ENCODE data around the gene HORMAD2. TPM values are rescaled to one million over a fixed set of nuclear protein-coding genes. Genes with fewer than 3 reads are reported as not detected.

The HORMAD2 gene
- total and polyA plus RNA-seq, 2 donors (not counting 3 experiments of a cell fraction or from before 2014, with no cell fraction given) = not detected

DNA sequence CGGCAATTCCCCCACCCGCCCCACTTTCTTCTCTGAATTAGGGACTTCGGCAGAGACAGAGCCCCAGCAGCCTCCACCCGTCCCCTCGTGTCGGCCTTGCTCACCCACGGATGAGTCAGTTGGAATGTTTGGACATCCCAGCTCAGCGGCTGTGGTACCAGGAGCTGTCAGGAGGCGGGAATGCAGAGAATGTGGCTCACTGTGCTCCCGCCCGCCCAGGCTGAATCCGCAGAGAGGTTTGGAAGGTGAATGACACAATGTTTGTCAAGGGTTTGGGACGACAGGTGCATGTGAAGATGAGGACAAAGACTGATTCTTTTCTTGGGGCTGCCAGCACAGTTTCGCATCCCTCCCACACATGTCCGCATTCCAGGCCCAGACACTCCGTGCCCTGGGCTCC is 126.7 kb downstream of the HORMAD2 start:
- no peak overlapping the region for H2AFZ ChIP-seq (ENCODE audit: low read depth, low read length)
- no TSS peak for BruUV-seq (replicated peaks)
- no peak overlapping the region for H3K4me2 ChIP-seq (ENCODE audit: insufficient read depth, low read length)
- H3K36me3 ChIP-seq (ENCODE audit: control insufficient read depth in 2 of 2, extremely low read depth in 1 of 2, insufficient read depth in 2 of 2, low read length in 2 of 2) = no peaks in the 10 kb centered on the region
- FAIRE-seq = peak; percentile 33
- peaks cover 23% of the 10 kb centered on the region for H3K4me1 ChIP-seq (ENCODE audit: control insufficient read depth, extremely low read depth, insufficient read depth, low read length)
- no peak overlapping the region for H3K9ac ChIP-seq (replicated peaks; ENCODE audit: extremely low read depth, insufficient read depth, low read length)
- CTCF ChIA-PET = interaction anchor here (1.4 kb wide), 1 partner anchor 11 kb away, joined by 5 read pairs; no protein-coding TSS in a partner anchor
- H3K4me3 ChIP-seq (replicated peaks in 1 of 3; ENCODE audit: insufficient read depth in 1 of 3, low read depth in 1 of 3, low read length in 3 of 3) = no peak overlapping the region
- peak; percentile 21 for DNase-seq (ENCODE audit: low read depth, low spot score)
- TF ChIP-seq FOS (IDR thresholded peaks at IDR 0.05; ENCODE audit: borderline replicate concordance, insufficient read depth, low read length) (no peak), POLR2AphosphoS5 (IDR thresholded peaks at IDR 0.05; ENCODE audit: insufficient read depth, low read depth, low read length) (peak; percentile 29)
- intact Hi-C loops (cut with micrococcal nuclease) = no loop called here
- no peaks in the 10 kb centered on the region for H3K9me3 ChIP-seq (replicated peaks; ENCODE audit: control insufficient read depth, insufficient read depth, low read length)
- dilution Hi-C loops (cut with MboI; ENCODE audit: extremely low pct_ligation_motif_present, low sequenced_read_pairs) = no loop called here
- no peak overlapping the region for H3K27ac ChIP-seq (ENCODE audit: insufficient read depth, low read depth, low read length)
- no peaks in the 10 kb centered on the region for H3K9me1 ChIP-seq (replicated peaks; ENCODE audit: control insufficient read depth, extremely low read depth, insufficient read depth, low read length)
- POLR2A ChIA-PET = no interaction called here
- no peaks in the 10 kb centered on the region for H3K79me2 ChIP-seq (ENCODE audit: control insufficient read depth, insufficient read depth, low read length)
- no peaks in the 10 kb centered on the region for H3K27me3 ChIP-seq (ENCODE audit: control insufficient read depth in 2 of 2, insufficient read depth in 2 of 2, low read length in 2 of 2)
- no peaks in the 10 kb centered on the region for H4K20me1 ChIP-seq (replicated peaks; ENCODE audit: control insufficient read depth, extremely low read depth, insufficient read depth, low read length)

DNA sequence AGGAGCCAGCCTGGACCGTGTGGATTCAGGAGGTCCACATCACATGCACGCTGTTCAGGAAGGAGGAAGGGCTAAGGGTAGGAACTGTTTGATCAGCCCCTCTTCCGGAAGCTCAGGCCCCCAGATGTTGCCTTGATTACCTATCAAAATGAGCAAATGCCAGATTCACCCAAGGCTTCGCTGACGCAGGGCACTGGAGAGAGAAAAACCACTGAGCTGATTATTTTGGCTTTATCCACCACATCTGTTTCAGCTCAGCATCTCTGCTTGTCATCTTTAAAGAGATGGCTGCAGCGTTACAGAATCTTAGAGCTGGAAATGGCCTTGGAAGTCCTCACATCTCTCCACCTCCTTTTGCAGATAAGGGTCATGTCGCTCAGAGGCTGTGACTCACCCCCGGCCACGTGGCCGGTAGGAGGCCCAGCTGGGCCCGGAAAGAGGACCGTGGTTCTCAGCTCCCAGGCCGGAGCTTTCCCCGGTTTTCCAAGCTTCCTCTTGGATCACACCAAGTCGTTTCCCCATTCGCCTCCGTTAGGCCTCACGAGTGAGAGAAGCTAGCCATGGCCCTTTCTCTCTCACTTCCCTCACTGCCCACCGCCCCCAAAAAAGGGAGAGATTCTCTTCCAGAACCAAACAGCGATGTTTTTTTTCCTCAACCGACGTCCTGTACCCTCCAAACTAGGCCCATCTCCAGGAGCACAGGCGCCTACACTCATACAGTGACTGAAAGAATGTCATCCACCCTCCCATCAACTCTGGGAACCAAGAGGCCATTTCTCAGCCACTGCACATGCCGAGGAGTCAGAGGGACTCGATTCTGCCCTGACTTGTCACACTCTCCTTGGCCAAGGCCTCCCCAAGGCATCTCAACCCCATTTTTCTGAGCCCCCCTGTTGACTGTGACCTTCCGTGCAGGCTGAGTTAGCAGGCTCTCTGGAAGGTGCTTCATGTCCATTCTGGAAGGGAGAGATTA is 128.7 kb downstream of the HORMAD2 start:
- Histone ChIP-seq H4K20me1 (replicated peaks; ENCODE audit: control insufficient read depth, extremely low read depth, insufficient read depth, low read length) (no peaks in the 10 kb centered on the region), H3K4me1 (ENCODE audit: control insufficient read depth, extremely low read depth, insufficient read depth, low read length) (peaks cover 37% of the 10 kb centered on the region), H3K9me3 (replicated peaks; ENCODE audit: control insufficient read depth, insufficient read depth, low read length) (no peaks in the 10 kb centered on the region), H3K27me3 (ENCODE audit: control insufficient read depth in 2 of 2, insufficient read depth in 2 of 2, low read length in 2 of 2) (no peaks in the 10 kb centered on the region), H3K27ac (ENCODE audit: insufficient read depth, low read depth, low read length) (peak overlapping the region; percentile 21), H3K9me1 (replicated peaks; ENCODE audit: control insufficient read depth, extremely low read depth, insufficient read depth, low read length) (no peaks in the 10 kb centered on the region), H3K79me2 (ENCODE audit: control insufficient read depth, insufficient read depth, low read length) (no peaks in the 10 kb centered on the region), H2AFZ (ENCODE audit: low read depth, low read length) (peak overlapping the region; percentile 41), H3K36me3 (ENCODE audit: control insufficient read depth in 2 of 2, extremely low read depth in 1 of 2, insufficient read depth in 2 of 2, low read length in 2 of 2) (no peaks in the 10 kb centered on the region), H3K9ac (replicated peaks; ENCODE audit: extremely low read depth, insufficient read depth, low read length) (no peak overlapping the region), H3K4me2 (ENCODE audit: insufficient read depth, low read length) (no peak overlapping the region), H3K4me3 (replicated peaks in 1 of 3; ENCODE audit: insufficient read depth in 1 of 3, low read depth in 1 of 3, low read length in 3 of 3) (no peak overlapping the region)
- ChIA-PET POLR2A (interaction anchor here (0.6 to 1.0 kb wide), 3 partner anchors 13 to 537 kb away, joined by 3 to 5 read pairs (median 3); partner anchors contain the start of gene CASTOR1), CTCF (interaction anchor here (0.6 to 2.1 kb wide), 7 partner anchors 9 to 584 kb away, joined by 3 to 6 read pairs (median 3); no protein-coding TSS in a partner anchor)
- TF ChIP-seq JUN (IDR thresholded peaks at IDR 0.05; ENCODE audit: borderline replicate concordance, insufficient read depth, insufficient read length, low read depth) = peak; percentile 65
- peak; percentile 59 for TF ChIP-seq MYC (IDR thresholded peaks at IDR 0.05; ENCODE audit: low read depth, low read length)
- TF ChIP-seq FOS (IDR thresholded peaks at IDR 0.05; ENCODE audit: borderline replicate concordance, insufficient read depth, low read length) = peak; percentile 90
- no peak for TF ChIP-seq POLR2A (IDR thresholded peaks at IDR 0.05; ENCODE audit: low read depth, low read length)
- TF ChIP-seq, protein P1, sequence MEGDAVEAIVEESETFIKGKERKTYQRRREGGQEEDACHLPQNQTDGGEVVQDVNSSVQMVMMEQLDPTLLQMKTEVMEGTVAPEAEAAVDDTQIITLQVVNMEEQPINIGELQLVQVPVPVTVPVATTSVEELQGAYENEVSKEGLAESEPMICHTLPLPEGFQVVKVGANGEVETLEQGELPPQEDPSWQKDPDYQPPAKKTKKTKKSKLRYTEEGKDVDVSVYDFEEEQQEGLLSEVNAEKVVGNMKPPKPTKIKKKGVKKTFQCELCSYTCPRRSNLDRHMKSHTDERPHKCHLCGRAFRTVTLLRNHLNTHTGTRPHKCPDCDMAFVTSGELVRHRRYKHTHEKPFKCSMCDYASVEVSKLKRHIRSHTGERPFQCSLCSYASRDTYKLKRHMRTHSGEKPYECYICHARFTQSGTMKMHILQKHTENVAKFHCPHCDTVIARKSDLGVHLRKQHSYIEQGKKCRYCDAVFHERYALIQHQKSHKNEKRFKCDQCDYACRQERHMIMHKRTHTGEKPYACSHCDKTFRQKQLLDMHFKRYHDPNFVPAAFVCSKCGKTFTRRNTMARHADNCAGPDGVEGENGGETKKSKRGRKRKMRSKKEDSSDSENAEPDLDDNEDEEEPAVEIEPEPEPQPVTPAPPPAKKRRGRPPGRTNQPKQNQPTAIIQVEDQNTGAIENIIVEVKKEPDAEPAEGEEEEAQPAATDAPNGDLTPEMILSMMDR (IDR thresholded peaks at IDR 0.05; ENCODE audit: extremely low read depth in 1 of 2, insufficient read depth in 1 of 2, low read depth in 1 of 2, low read length in 2 of 2) = no peak
- TF ChIP-seq, protein P2, sequence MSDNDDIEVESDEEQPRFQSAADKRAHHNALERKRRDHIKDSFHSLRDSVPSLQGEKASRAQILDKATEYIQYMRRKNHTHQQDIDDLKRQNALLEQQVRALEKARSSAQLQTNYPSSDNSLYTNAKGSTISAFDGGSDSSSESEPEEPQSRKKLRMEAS (IDR thresholded peaks at IDR 0.05; ENCODE audit: insufficient read depth, insufficient read length) = peak; percentile 88
- TF ChIP-seq GATA2 (IDR thresholded peaks at IDR 0.05; ENCODE audit: insufficient read depth, insufficient read length, low read depth, low read length) = peak; percentile 48
- TF ChIP-seq EZH2 (IDR thresholded peaks at IDR 0.05; ENCODE audit: borderline replicate concordance, low read depth, low read length, severe bottlenecking) = no peak
- TF ChIP-seq POLR2AphosphoS5 (IDR thresholded peaks at IDR 0.05; ENCODE audit: insufficient read depth, low read depth, low read length) = peak; percentile 59
- no TSS peak for BruUV-seq (replicated peaks)
- intact Hi-C loops (cut with micrococcal nuclease) (no loop called here), dilution Hi-C loops (cut with MboI; ENCODE audit: extremely low pct_ligation_motif_present, low sequenced_read_pairs) (no loop called here)
- peak; percentile 82 for FAIRE-seq
- peak; percentile 70 for DNase-seq (ENCODE audit: low read depth, low spot score)

Measured in endothelial cell of umbilical vein (primary cell).